ENCODE results near the gene BCHE.

Gene BCHE

GRCh38 chr3:165837058-165837525 lies at the start of gene BCHE:
BCHE (minus strand) TSS chr3:165837423; CDS start chr3:165831033, 6,390 bp downstream.
- no peak for DNase-seq (ENCODE audit: low read depth in 2 of 2, low spot score in 1 of 2)

GRCh38 chr3:165885558-165886270 lies 48.5 kb upstream of the BCHE start:
- DNase-seq (ENCODE audit: low read depth in 2 of 2, low spot score in 1 of 2): no peak

DNA sequence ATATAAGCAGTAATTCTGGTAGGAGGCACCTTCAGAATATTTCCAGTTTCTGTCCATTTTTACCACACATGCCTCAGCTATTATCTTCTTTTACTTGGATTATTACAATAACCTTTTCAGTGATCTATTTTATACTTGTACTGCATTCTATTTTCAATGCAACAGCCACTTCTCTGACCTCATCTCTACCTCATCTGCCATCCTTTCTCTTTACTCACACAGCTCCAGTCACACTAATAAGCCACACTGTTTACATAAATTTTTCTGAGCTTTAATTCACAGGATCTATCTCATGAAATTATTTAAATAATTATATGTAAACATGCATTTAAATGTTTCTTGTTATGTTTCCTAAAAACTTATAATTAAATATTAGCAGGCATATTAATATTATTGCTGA lies 47.3 kb upstream of the BCHE start:
- DNase-seq (ENCODE audit: low read depth in 2 of 2, low spot score in 1 of 2): no peak

DNA sequence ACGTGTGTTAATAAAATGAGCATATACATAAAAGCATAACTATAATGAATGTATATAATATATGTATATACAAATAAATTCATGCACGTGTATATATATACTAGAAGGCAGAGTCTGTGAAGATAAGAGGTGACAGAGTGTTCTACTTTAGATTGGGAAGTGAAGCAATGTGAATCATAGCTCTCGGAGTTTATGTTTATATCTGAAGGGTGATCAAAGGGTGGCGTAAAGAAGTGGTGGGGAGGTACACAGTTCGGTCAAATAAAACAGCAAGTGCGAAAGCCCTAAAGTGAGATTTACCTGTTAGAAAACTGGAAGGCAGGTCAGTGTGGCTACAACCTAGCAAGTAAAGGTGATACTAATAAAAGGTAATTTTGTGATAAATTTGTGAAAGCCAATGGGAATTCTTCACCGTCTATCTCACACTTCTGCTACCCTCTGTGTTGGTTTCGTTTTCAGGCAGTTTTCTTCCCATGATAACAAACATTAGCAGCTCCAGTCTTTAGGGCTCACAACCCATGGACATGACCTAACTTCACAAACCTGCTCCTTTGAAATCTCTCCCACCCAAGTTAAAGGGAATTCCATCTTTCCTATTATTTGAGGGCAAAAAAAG lies 46.7 kb upstream of the BCHE start:
- DNase-seq (ENCODE audit: low read depth in 2 of 2, low spot score in 1 of 2): no peak

DNA sequence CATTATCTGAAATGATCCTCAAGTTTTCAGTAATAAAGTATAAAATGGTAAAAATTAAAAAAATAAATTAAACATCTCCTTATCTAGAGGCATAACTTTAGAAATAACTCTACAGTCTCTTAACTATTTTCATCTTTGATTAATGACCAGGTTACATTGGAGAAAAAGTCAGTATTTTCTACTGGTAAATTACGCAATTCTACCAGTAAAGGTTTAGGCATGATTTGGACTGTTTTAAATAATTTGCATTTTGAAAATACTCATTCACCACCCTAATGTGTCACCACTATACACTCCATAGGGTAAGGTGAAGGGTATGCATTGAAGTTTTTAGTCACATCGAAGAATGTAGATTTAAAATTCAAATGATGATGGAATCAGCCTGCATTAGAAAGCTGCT lies 45.9 kb upstream of the BCHE start:
- DNase-seq (ENCODE audit: low read depth in 2 of 2, low spot score in 1 of 2): no peak

DNA sequence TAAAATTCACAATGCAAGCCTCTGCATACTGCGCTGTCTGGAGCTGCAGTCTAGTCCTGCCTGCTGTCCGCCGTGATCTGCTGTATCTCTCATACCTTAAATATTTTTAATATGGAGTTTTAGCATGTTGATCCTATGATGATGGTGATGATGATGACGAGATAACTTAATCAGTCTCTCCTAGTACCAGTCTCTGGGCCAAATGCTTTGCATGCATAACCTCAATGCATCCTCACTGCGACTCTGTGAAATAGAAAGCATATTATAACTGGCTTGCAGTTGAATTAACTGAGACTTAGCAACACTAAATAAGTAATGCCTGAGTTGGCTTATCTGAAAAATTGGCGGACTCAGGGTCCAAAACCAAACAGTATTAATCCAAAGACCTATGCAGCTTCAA lies 38.4 kb upstream of the BCHE start:
- no peak for DNase-seq (ENCODE audit: low read depth in 2 of 2, low spot score in 1 of 2)

DNA sequence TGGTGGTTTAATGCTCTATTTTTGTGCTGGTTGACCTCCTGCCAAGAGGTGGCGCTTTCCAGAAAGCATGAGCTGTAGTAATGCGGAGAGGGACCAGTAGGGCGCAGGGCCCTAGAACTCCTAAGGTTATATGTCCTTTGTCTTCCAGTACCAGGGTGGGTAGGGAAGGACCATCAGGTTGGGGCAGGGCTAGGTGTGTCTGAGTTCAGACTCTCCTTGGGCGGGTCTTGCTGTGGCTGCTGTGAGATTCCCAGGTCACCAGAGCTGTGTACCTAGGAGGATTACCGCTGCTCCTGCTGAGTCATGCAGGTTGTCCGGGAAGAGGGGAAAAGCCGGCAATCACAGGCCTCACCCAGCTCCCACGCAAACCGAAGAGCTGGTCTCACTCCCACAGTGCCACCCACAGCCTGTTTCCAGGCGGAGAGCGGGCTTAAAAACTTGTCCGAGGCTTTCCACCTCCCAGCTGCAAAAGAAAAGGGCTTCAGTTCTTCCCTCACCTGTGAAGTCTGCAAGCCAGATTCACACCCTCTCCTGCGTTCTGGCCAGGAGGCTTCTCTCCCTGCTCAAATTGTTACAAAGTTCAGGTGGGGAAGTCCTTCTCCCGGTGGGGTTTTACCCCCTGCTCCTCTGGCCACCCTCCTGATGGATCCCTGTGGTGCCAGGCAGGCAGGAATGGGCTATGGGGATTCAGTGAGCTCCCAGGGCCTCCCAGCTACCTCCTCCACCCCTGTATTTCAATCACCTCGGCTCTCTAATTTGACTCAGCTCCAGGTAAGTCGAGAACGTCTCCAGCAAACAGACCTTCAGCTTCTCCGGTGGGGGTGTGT lies 37.7 kb upstream of the BCHE start:
- DNase-seq (ENCODE audit: low read depth in 2 of 2, low spot score in 1 of 2): no peak

DNA sequence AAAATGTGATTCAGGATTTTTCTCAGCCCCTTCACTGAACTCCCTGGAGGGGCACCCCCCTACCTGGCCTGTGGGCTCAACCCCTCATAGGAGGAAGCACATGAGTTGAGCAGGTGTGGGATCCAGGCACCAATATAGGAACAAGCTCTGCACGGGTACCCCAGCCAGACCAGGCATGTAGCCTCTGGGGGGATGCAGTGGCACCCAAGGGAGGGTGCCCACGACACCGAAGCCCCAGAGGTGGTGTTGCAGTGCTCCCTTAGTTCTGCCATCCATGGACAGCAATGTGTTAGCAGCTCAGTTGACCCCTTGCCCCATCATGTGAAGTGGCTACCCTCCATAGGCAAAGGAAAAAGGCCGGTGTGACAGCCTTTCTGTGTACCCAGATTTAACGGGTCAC lies 30.9 kb upstream of the BCHE start:
- no peak for DNase-seq (ENCODE audit: low read depth in 2 of 2, low spot score in 1 of 2)

- DNase-seq (ENCODE audit: low read depth in 2 of 2, low spot score in 1 of 2): no peak
Measured at GRCh38 chr3:165859061-165859460, 21.8 kb upstream of the BCHE start.

DNA sequence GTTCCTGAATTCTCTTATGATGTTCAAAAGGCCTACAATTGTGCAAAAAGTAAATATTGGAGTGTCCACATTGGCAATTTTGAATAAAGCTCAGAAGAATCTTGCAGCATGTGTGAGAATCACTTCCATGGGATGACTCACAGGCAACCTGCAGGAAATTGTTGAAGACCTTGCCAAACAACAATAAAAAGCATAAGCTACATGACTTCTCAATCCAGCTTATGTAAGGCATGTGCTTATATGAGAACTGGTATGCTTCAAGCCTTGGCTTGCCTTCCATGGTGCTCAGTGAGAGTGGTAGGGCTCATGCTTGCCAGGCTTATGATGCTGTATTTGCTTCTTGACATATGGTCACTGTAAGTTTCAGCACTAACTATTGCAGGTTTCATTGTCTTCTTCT lies 18.4 kb upstream of the BCHE start:
- DNase-seq (ENCODE audit: low read depth in 2 of 2, low spot score in 1 of 2): no peak

- DNase-seq (ENCODE audit: low read depth in 2 of 2, low spot score in 1 of 2): no peak
Measured at GRCh38 chr3:165854696-165855095, 17.5 kb upstream of the BCHE start.

- no peak for DNase-seq (ENCODE audit: low read depth in 2 of 2, low spot score in 1 of 2)
Measured at GRCh38 chr3:165852711-165853110, 15.5 kb upstream of the BCHE start.

- no peak for DNase-seq (ENCODE audit: low read depth in 2 of 2, low spot score in 1 of 2)
Measured at GRCh38 chr3:165852191-165852590, 15.0 kb upstream of the BCHE start.

DNA sequence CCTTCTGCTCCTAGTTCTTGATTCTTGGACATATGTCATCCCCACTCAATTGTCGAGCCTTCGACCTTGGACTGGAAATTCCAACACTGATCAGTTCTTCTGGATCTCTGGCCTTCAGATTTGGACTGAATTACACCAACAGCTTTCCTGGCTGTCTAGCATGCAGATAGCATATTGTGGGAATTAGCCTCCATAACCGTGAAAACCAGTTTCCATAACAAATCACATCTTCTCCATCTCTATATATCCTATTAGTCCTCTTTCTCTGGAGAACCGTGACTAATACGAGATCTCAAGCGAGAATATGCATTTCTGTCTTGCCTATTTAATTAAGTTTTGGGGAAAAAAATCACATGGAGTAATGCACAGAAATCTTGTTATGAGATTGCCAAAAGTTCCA lies 8.8 kb upstream of the BCHE start:
- no peak for DNase-seq (ENCODE audit: low read depth in 2 of 2, low spot score in 1 of 2)

DNA sequence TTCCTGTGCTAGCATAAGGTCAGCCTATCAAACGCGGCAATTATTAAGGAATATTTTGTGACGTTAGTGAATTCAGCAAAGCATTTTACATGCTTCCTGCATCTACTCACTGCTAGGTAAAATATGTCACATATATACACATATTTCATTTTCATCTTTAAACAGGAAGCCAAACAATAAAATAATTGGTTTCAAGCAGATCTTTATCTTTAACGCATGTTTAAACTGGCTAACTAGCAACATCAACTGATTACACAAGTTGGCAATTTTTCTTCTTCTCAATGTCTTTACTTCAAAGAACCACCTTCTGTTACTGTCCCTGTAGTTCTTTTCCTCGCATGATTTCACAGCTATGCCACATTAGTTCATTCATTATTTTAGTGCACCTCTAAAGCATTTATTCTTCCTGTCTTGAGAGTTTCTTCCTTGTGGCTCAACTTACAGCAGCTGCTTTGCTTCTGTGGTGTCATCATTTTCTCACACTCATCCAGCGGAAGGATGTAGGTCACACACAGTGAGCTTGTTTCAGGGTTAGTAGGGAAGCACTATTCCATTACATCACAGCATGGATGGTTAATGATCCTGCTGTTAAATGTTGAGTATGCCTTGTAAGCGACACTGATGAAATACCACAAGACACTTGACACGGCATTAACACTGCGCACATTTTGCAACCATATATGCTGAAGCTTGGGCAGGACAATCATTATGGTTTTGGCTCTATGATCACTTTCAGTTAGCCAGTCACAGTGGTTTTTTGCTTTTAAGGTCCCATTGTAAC lies 2.3 kb upstream of the BCHE start:
- no peak for DNase-seq (ENCODE audit: low read depth in 2 of 2, low spot score in 1 of 2)

- no peak for DNase-seq (ENCODE audit: low read depth in 2 of 2, low spot score in 1 of 2)
Measured at GRCh38 chr3:165837801-165838200, 578 bp upstream of the BCHE start.

DNA sequence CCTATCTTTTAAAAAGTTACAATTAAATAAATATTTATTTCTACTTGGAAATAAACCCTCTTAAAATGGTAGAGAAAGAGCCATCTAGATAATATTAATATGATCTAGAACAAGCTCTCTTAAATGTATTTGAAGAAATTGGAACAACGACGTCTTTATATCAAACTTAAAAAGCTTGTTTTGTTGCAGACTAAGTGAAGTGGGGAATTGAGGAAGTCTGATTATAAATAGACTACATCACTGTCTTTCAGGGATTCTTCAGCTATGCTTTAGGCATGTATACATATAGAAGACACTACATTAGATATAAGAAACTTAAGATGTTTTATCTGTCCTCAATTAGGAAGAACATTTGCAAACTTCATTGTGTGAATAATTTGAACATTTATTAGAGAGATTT lies 1.8 kb downstream of the BCHE start:
- no peak for DNase-seq (ENCODE audit: low read depth in 2 of 2, low spot score in 1 of 2)

- no peak for DNase-seq (ENCODE audit: low read depth in 2 of 2, low spot score in 1 of 2)
Measured at GRCh38 chr3:165830746-165831145, 6.5 kb downstream of the BCHE start.

- DNase-seq (ENCODE audit: low read depth in 2 of 2, low spot score in 1 of 2): no peak
Measured at GRCh38 chr3:165827883-165828282, 9.3 kb downstream of the BCHE start.

- DNase-seq (ENCODE audit: low read depth in 2 of 2, low spot score in 1 of 2): no peak
Measured at GRCh38 chr3:165827233-165827632, 10.0 kb downstream of the BCHE start.

DNA sequence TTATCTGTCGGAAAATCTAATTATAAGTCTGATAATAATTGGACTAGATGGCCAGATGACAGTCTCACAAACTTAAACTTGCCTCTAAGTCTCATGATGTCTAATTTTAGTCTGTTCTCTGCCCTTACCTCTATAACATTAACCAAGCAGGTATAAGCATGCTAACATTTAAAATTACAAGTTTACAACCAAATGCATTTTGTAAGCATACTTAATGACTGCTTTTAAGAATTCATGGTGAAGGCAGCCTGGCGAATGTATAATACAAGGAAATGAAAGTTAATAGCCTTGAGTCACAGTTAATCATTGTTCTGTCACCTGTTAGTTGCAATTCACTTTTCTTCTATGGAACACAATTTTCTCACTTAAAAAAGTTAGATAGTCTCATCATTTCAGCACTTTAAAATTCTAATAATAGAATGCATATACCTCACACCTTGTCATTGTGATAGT lies 16.5 kb downstream of the BCHE start:
- no peak for DNase-seq (ENCODE audit: low read depth in 2 of 2, low spot score in 1 of 2)

Data from stimulated activated CD8-positive, alpha-beta memory T cell treated with anti-CD3 and anti-CD28 coated beads, Interleukin-4, amount 100 ng/mL, for 1 hour (primary cell).